MCF 10A (cell line): ENCODE measurements around the gene FOXRED2. TPM values are rescaled to one million over a fixed set of nuclear protein-coding genes. Genes with fewer than 3 reads are reported as not detected.

Experiments
- BruUV-seq: library from RNA; stranded (reverse); fragments of 400-500 nt; replicated peaks from 2 replicates; lab custom pipeline; 2021; lab: Mats Ljungman, UMichigan
- CTCF ChIA-PET: fragments of 300-600 bp; sonication (Branson Sonifier 250); formaldehyde crosslinking; extraction: SDS; loops from one replicate; lab custom pipeline; 2021; ENCODE audit warnings: antibody characterized with exemption, inconsistent platforms; lab: Yijun Ruan, JAX
- POLR2A ChIA-PET: fragments of 300-600, 350-650 bp; sonication (Branson Sonifier 250); formaldehyde crosslinking; extraction: SDS; loops from one replicate; lab custom pipeline; 2020; ENCODE audit warnings: antibody characterized with exemption, inconsistent platforms; lab: Yijun Ruan, JAX
- DNase-seq: peaks from one replicate; pipeline ENCODE4 v3.0.0-alpha.2; 2018; ENCODE audit not compliant: unreplicated experiment
- H3K27ac Mint-ChIP-seq: one replicate; pipeline ENCODE4 v1.8.0; 2022; ENCODE audit warnings: mild to moderate bottlenecking, low read depth, mixed read lengths; ENCODE audit not compliant: unreplicated experiment
- H3K27me3 Mint-ChIP-seq: one replicate; pipeline ENCODE4 v1.8.0; 2022; ENCODE audit warnings: mixed read lengths; ENCODE audit not compliant: insufficient read depth, unreplicated experiment
- H3K36me3 Mint-ChIP-seq: one replicate; pipeline ENCODE4 v1.8.0; 2022; ENCODE audit warnings: mild to moderate bottlenecking, moderate library complexity, mixed read lengths; ENCODE audit not compliant: insufficient read depth, unreplicated experiment
- H3K4me1 Mint-ChIP-seq: one replicate; pipeline ENCODE4 v1.8.0; 2022; ENCODE audit warnings: mixed read lengths; ENCODE audit not compliant: insufficient read depth, unreplicated experiment
- H3K4me3 Mint-ChIP-seq: one replicate; pipeline ENCODE4 v1.8.0; 2022; ENCODE audit warnings: mild to moderate bottlenecking, moderate library complexity, mixed read lengths; ENCODE audit not compliant: unreplicated experiment
- H3K9me3 Mint-ChIP-seq: one replicate; pipeline ENCODE4 v1.8.0; 2022; ENCODE audit warnings: mixed read lengths; ENCODE audit not compliant: unreplicated experiment
- CTCF ChIP-seq: fragments of 200-600 bp; IDR thresholded peaks from one replicate; pipeline ENCODE4 v1.8.0; 2022; ENCODE audit warnings: antibody characterized with exemption, mild to moderate bottlenecking; ENCODE audit not compliant: unreplicated experiment
- intact Hi-C: fragments of 100-400 bp; cut with micrococcal nuclease; formaldehyde crosslinking; loops from 2 replicates; pipeline ENCODE4 v1.14.1; 2022
- total RNA-seq: library from RNA; stranded (reverse); gene quantifications from 2 replicates; pipeline ENCODE4 v1.2.3, GENCODE V29; 2022

Gene FOXRED2
- total RNA-seq, 1 experiment from 2014 or later = 10.9 TPM

- no TSS peak for BruUV-seq
- Mint-ChIP-seq H3K27me3 (no peaks in the 10 kb centered on the region), H3K4me3 (no peak overlapping the region), H3K9me3 (no peaks in the 10 kb centered on the region), H3K4me1 (peaks cover 17% of the 10 kb centered on the region), H3K27ac (no peak overlapping the region), H3K36me3 (no peaks in the 10 kb centered on the region)
- intact Hi-C loops = no loop called here
- ChIA-PET CTCF (interaction anchor here (0.9 kb wide), 1 partner anchor 28 kb away, joined by 3 read pairs; no protein-coding TSS in a partner anchor), POLR2A (interaction anchor here (0.9 to 2.2 kb wide), 2 partner anchors 21 to 22 kb away, joined by 3 to 10 read pairs; no protein-coding TSS in a partner anchor)
- no peak for DNase-seq
- no peak for TF ChIP-seq CTCF
Observed at GRCh38 chr22:36442506-36443197, 64.2 kb downstream of the FOXRED2 start.

- no peaks in the 10 kb centered on the region for H3K9me3 Mint-ChIP-seq
- ChIA-PET CTCF (interaction anchor here (0.6 to 0.7 kb wide), 2 partner anchors 30 to 31 kb away, joined by 3 to 4 read pairs; no protein-coding TSS in a partner anchor), POLR2A (interaction anchor here (0.7 to 1.1 kb wide), 2 partner anchors 7 to 11 kb away, joined by 3 read pairs; no protein-coding TSS in a partner anchor)
- H3K4me1 Mint-ChIP-seq = peaks cover 22% of the 10 kb centered on the region
- intact Hi-C loops = no loop called here
- no peaks in the 10 kb centered on the region for H3K27me3 Mint-ChIP-seq
- BruUV-seq = no TSS peak
- H3K36me3 Mint-ChIP-seq = no peaks in the 10 kb centered on the region
- H3K27ac Mint-ChIP-seq = no peak overlapping the region
- no peak overlapping the region for H3K4me3 Mint-ChIP-seq
- TF ChIP-seq CTCF = no peak
- no peak for DNase-seq
Observed at GRCh38 chr22:36440429-36441002, 66.3 kb downstream of the FOXRED2 start.

- no TSS peak for BruUV-seq
- POLR2A ChIA-PET = interaction anchor here (0.6 to 1.1 kb wide), 5 partner anchors 8 to 89 kb away, joined by 3 read pairs; partner anchors contain the start of gene MYH9
- DNase-seq = peak; percentile 78
- Mint-ChIP-seq H3K27me3 (no peaks in the 10 kb centered on the region), H3K27ac (peak overlapping the region; percentile 44), H3K4me1 (peaks cover 22% of the 10 kb centered on the region), H3K4me3 (no peak overlapping the region), H3K9me3 (no peaks in the 10 kb centered on the region), H3K36me3 (peaks cover 2% of the 10 kb centered on the region)
- CTCF ChIA-PET = interaction anchor here (0.5 kb wide), 1 partner anchor 89 kb away, joined by 4 read pairs; no protein-coding TSS in a partner anchor
- no peak for TF ChIP-seq CTCF
- intact Hi-C loops = no loop called here
Observed at GRCh38 chr22:36439481-36440271, 67.2 kb downstream of the FOXRED2 start.

Other genes starting within 250 kb of the FOXRED2 start
- 643 and 653 TPM in 2 replicates for gene MYH9, start 119.1 kb downstream of the FOXRED2 start, total RNA-seq
- 61.5 and 83.2 TPM in 2 replicates for gene TXN2, start 25.4 kb downstream of the FOXRED2 start, total RNA-seq
- gene EIF3D, start 22.1 kb upstream of the FOXRED2 start, total RNA-seq = 258 and 306 TPM in 2 replicates
- gene CACNG2, start 196.7 kb upstream of the FOXRED2 start, total RNA-seq = not detected in 2 replicates